Immature natural killer cell (primary cell): ENCODE measurements around the gene OR10K1. TPM values are rescaled to one million over a fixed set of nuclear protein-coding genes. Genes with fewer than 3 reads are reported as not detected.

Experiments
- DNase-seq, 3 donors: peaks; one replicate each; pipeline ENCODE4 v3.0.0; 2022; ENCODE audit warnings: mixed read lengths in 1 of 3
- H3K27ac Mint-ChIP-seq, 6 donors: one replicate each; pipeline ENCODE4 v1.8.0; 2020; ENCODE audit warnings: mixed read lengths in 6 of 6, mild to moderate bottlenecking in 5 of 6, inconsistent platforms in 4 of 6, moderate library complexity in 3 of 6
- H3K27me3 Mint-ChIP-seq, 3 donors: one replicate each; pipeline ENCODE4 v1.8.0; 2020 to 2021; ENCODE audit warnings: low read depth in 3 of 3, mild to moderate bottlenecking in 3 of 3, mixed read lengths in 3 of 3, moderate library complexity in 3 of 3, inconsistent platforms in 1 of 3
- H3K36me3 Mint-ChIP-seq, 3 donors: one replicate each; pipeline ENCODE4 v1.8.0; 2020; ENCODE audit warnings: mixed read lengths in 3 of 3, inconsistent platforms in 2 of 3, mild to moderate bottlenecking in 2 of 3
- H3K4me1 Mint-ChIP-seq, 2 donors: one replicate each; pipeline ENCODE4 v1.8.0; 2020; ENCODE audit warnings: inconsistent platforms in 2 of 2, mild to moderate bottlenecking in 2 of 2, mixed read lengths in 2 of 2, moderate library complexity in 1 of 2
- H3K4me3 Mint-ChIP-seq, 5 donors: one replicate each; pipeline ENCODE4 v1.8.0; 2020; ENCODE audit warnings: mild to moderate bottlenecking in 5 of 5, mixed read lengths in 5 of 5, inconsistent platforms in 3 of 5, moderate library complexity in 3 of 5
- H3K9me3 Mint-ChIP-seq, 6 donors: one replicate each; pipeline ENCODE4 v1.8.0; 2020; ENCODE audit warnings: mild to moderate bottlenecking in 6 of 6, mixed read lengths in 6 of 6, inconsistent platforms in 4 of 6, moderate library complexity in 3 of 6
- polyA plus RNA-seq, 3 donors: library from polyadenylated mRNA; unstranded; fragments of 300-500 nt; fragmentation: Illumina TruSeq; gene quantifications; one replicate each; pipeline ENCODE4 v1.2.3, GENCODE V29; 2021

OR10K1 gene
- polyA plus RNA-seq, 3 donors from 2014 or later = not detected

DNA sequence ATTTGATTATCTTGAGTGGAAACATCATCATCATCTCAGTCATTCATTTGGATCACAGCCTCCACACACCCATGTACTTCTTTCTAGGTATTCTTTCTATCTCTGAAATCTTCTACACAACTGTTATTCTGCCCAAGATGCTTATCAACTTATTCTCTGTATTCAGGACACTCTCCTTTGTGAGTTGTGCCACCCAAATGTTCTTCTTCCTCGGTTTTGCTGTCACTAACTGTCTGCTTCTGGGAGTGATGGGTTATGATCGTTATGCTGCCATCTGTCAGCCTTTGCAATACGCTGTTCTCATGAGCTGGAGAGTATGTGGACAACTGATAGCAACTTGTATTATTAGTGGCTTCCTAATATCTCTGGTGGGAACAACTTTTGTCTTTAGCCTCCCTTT is 29.7 kb downstream of the OR10K1 start:
- Mint-ChIP-seq H3K27me3 (peaks cover 0 to 7% (median 0%) of the 10 kb centered on the region in 3 donors), H3K27ac (no peak overlapping the region), H3K9me3 (no peaks in the 10 kb centered on the region), H3K4me3 (no peak overlapping the region), H3K4me1 (no peaks in the 10 kb centered on the region), H3K36me3 (no peaks in the 10 kb centered on the region)
- no peak for DNase-seq

GRCh38 chr1:158493054-158493453 is 31.4 kb downstream of the OR10K1 start:
- peaks cover 0 to 6% (median 0%) of the 10 kb centered on the region in 3 donors for H3K27me3 Mint-ChIP-seq

GRCh38 chr1:158494796-158495195 is 33.2 kb downstream of the OR10K1 start:
- Mint-ChIP-seq H3K36me3 (no peaks in the 10 kb centered on the region), H3K4me1 (no peaks in the 10 kb centered on the region), H3K27me3 (peaks cover 0 to 3% (median 0%) of the 10 kb centered on the region in 3 donors)

More at GRCh38 chr1:158493054-158493453, 31.4 kb downstream of the OR10K1 start:
- no peak overlapping the region for H3K4me3 Mint-ChIP-seq
- H3K27ac Mint-ChIP-seq = no peak overlapping the region
- no peaks in the 10 kb centered on the region for H3K9me3 Mint-ChIP-seq
- no peak for DNase-seq
- no peaks in the 10 kb centered on the region for H3K36me3 Mint-ChIP-seq
- no peaks in the 10 kb centered on the region for H3K4me1 Mint-ChIP-seq

GRCh38 chr1:158496374-158496773 is 34.7 kb downstream of the OR10K1 start:
- H3K4me3 Mint-ChIP-seq = no peak overlapping the region

More at GRCh38 chr1:158494796-158495195, 33.2 kb downstream of the OR10K1 start:
- Mint-ChIP-seq H3K9me3 (no peaks in the 10 kb centered on the region), H3K4me3 (no peak overlapping the region), H3K27ac (no peak overlapping the region)
- DNase-seq = no peak

DNA sequence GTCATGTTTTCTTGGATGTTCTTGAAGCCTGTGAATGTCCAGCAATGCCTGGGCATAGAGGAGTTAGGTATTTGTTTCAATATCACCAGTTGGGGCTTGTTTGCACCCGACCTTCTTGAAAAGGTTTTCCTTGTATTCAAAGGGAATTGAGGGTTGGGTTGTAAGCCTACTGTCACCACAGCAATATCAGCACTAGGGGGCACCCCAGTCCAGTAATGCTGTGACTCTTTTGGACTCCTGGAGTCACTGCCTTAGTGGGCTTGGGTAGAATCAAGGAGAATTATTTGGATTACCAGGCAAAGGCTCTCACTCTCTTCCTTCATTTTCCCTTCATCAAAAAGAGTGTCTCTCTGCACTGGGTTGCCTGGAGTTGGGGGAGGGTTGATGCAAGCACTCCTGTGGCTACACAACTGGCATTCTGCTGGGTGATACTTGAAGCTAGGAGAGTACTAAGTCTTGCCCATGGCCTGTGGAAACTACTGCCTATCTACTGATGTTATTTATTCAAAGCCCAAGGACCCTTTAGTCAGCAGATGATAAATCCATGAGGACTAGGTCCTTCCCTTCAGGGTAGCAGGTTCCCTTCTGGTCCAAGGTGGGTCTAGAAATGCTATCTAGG is 44.8 kb downstream of the OR10K1 start:
- peaks cover 0 to 4% (median 0%) of the 10 kb centered on the region in 3 donors for H3K36me3 Mint-ChIP-seq
- peaks cover 7 to 18% (median 8%) of the 10 kb centered on the region in 3 donors for H3K27me3 Mint-ChIP-seq
- no peak overlapping the region for H3K27ac Mint-ChIP-seq
- H3K4me1 Mint-ChIP-seq = no peaks in the 10 kb centered on the region
- no peak overlapping the region for H3K4me3 Mint-ChIP-seq
- DNase-seq = peak; percentile 24 to 38 (median 29)
- H3K9me3 Mint-ChIP-seq = peaks cover 0 to 5% (median 0%) of the 10 kb centered on the region in 6 donors

More at GRCh38 chr1:158496374-158496773, 34.7 kb downstream of the OR10K1 start:
- peaks cover 0 to 6% (median 0%) of the 10 kb centered on the region in 3 donors for H3K27me3 Mint-ChIP-seq
- H3K9me3 Mint-ChIP-seq = no peaks in the 10 kb centered on the region
- no peaks in the 10 kb centered on the region for H3K36me3 Mint-ChIP-seq
- H3K27ac Mint-ChIP-seq = no peak overlapping the region
- H3K4me1 Mint-ChIP-seq = no peaks in the 10 kb centered on the region
- DNase-seq = no peak

DNA sequence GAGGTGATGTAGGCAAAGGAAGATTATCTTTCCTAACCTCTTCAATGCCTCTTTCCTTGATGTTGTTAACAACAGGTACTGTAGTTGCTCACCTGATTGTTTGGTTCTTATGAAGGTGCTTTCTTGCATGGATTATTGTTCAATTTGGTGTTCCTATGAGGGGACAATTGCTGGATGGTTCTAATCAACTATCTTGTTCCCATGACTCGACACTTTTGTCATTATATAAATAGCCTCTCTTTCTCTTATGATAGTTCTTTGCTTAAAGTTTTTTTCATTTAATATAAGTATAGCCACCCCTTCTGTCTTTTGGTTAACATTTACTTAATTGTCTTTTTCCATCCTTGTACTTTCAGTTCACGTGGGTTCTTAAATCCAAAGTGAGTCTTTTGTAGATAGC is 45.9 kb downstream of the OR10K1 start:
- Mint-ChIP-seq H3K36me3 (peaks cover 0 to under 1% (median 0%) of the 10 kb centered on the region in 3 donors), H3K27ac (no peak overlapping the region), H3K9me3 (peaks cover 0 to under 1% (median 0%) of the 10 kb centered on the region in 6 donors), H3K4me1 (no peaks in the 10 kb centered on the region), H3K4me3 (no peak overlapping the region), H3K27me3 (peaks cover 7 to 19% (median 8%) of the 10 kb centered on the region in 3 donors)
- no peak for DNase-seq

GRCh38 chr1:158509471-158510156 is 48.0 kb downstream of the OR10K1 start:
- Mint-ChIP-seq H3K4me1 (no peaks in the 10 kb centered on the region), H3K27me3 (peaks cover 6 to 17% (median 9%) of the 10 kb centered on the region in 3 donors), H3K36me3 (no peaks in the 10 kb centered on the region), H3K9me3 (no peaks in the 10 kb centered on the region), H3K27ac (no peak overlapping the region), H3K4me3 (no peak overlapping the region)
- no peak for DNase-seq

GRCh38 chr1:158516966-158517365 is 55.3 kb downstream of the OR10K1 start:
- H3K4me1 Mint-ChIP-seq = no peaks in the 10 kb centered on the region
- peaks cover 5 to 13% (median 5%) of the 10 kb centered on the region in 3 donors for H3K27me3 Mint-ChIP-seq
- H3K36me3 Mint-ChIP-seq = no peaks in the 10 kb centered on the region
- DNase-seq = no peak
- H3K27ac Mint-ChIP-seq = no peak overlapping the region
- no peak overlapping the region for H3K4me3 Mint-ChIP-seq
- H3K9me3 Mint-ChIP-seq = no peaks in the 10 kb centered on the region

Other genes starting within 250 kb of the OR10K1 start
- gene CD1A, start 207.4 kb upstream of the OR10K1 start, polyA plus RNA-seq = under 1 TPM in 1 of 3 donors, not detected in 2; 0.15 TPM
- gene CD1C, start 171.9 kb upstream of the OR10K1 start, polyA plus RNA-seq = 10 to 100 TPM in 2 of 3 donors, 1 to 10 TPM in 1; 2.0 to 65.8 (median 29.7) TPM
- under 1 TPM in 1 of 3 donors, not detected in 2; 0.62 TPM for gene CD1B, start 130.3 kb upstream of the OR10K1 start, polyA plus RNA-seq
- 1 to 10 TPM in 2 of 3 donors, not detected in 1; 3.1 to 3.3 TPM for gene CD1E, start 107.9 kb upstream of the OR10K1 start, polyA plus RNA-seq
- gene OR10T2, start 62.4 kb upstream of the OR10K1 start, polyA plus RNA-seq = not detected
- gene OR10K2, start 35.6 kb upstream of the OR10K1 start, polyA plus RNA-seq = not detected
- not detected for gene OR10R2, start 10.4 kb downstream of the OR10K1 start, polyA plus RNA-seq
- not detected for gene OR6Y1, start 92.6 kb downstream of the OR10K1 start, polyA plus RNA-seq
- gene OR6P1, start 108.7 kb downstream of the OR10K1 start, polyA plus RNA-seq = not detected
- gene OR10X1, start 118.1 kb downstream of the OR10K1 start, polyA plus RNA-seq = not detected
- not detected for gene OR10Z1, start 143.4 kb downstream of the OR10K1 start, polyA plus RNA-seq
- not detected for gene SPTA1, start 224.9 kb downstream of the OR10K1 start, polyA plus RNA-seq
- not detected for gene OR6K2, start 238.8 kb downstream of the OR10K1 start, polyA plus RNA-seq